ENCODE data around the gene NUAK2.

NUAK2 gene

GRCh38 chr1:205325334-205325884 is 3.9 kb upstream of the NUAK2 start (continued):
- TF ChIP-seq ZNF530 (tag by site-specific recombination; IDR thresholded peaks at IDR 0.05; ENCODE audit: low read depth): no peak
- TF ChIP-seq ZNF623 (tag by site-specific recombination; IDR thresholded peaks at IDR 0.05): no peak
- no peak for TF ChIP-seq TSHZ1 (tag by site-specific recombination; IDR thresholded peaks at IDR 0.05; ENCODE audit: borderline replicate concordance)
- TF ChIP-seq ZNF768 (tag by site-specific recombination; IDR thresholded peaks at IDR 0.05): no peak
- TF ChIP-seq ZNF843 (tag by site-specific recombination; IDR thresholded peaks at IDR 0.05): no peak
- TF ChIP-seq, protein P1, sequence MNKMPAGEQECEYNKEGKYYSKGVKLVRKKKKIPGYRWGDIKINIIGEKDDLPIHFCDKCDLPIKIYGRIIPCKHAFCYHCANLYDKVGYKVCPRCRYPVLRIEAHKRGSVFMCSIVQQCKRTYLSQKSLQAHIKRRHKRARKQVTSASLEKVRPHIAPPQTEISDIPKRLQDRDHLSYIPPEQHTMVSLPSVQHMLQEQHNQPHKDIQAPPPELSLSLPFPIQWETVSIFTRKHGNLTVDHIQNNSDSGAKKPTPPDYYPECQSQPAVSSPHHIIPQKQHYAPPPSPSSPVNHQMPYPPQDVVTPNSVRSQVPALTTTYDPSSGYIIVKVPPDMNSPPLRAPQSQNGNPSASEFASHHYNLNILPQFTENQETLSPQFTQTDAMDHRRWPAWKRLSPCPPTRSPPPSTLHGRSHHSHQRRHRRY (tag by site-specific recombination; IDR thresholded peaks at IDR 0.05): no peak
- no peak for TF ChIP-seq ZNF658 (tag by site-specific recombination; IDR thresholded peaks at IDR 0.05)
- no peak for TF ChIP-seq KLF8 (tag by site-specific recombination; IDR thresholded peaks at IDR 0.05)
- no peak for TF ChIP-seq YY1 (tag by site-specific recombination; IDR thresholded peaks at IDR 0.05)
- TF ChIP-seq ZNF664 (tag by site-specific recombination; IDR thresholded peaks at IDR 0.05): no peak
- TF ChIP-seq ZNF266 (tag by site-specific recombination; IDR thresholded peaks at IDR 0.05; ENCODE audit: low read depth): no peak
- TF ChIP-seq ZBTB7A (tag by site-specific recombination; IDR thresholded peaks at IDR 0.05; ENCODE audit: low read depth): no peak
- TF ChIP-seq ZNF24 (tag by site-specific recombination; IDR thresholded peaks at IDR 0.05): peak; percentile 72; the same call in 1 of the 2 replicates
- TF ChIP-seq ZNF624 (tag by site-specific recombination; IDR thresholded peaks at IDR 0.05): no peak
- no peak for TF ChIP-seq ZNF23 (tag by site-specific recombination; IDR thresholded peaks at IDR 0.05; ENCODE audit: borderline replicate concordance)
- no peak for TF ChIP-seq WT1 (tag by site-specific recombination; IDR thresholded peaks at IDR 0.05)
- no peak for TF ChIP-seq ZNF223 (tag by site-specific recombination; IDR thresholded peaks at IDR 0.05)

DNA sequence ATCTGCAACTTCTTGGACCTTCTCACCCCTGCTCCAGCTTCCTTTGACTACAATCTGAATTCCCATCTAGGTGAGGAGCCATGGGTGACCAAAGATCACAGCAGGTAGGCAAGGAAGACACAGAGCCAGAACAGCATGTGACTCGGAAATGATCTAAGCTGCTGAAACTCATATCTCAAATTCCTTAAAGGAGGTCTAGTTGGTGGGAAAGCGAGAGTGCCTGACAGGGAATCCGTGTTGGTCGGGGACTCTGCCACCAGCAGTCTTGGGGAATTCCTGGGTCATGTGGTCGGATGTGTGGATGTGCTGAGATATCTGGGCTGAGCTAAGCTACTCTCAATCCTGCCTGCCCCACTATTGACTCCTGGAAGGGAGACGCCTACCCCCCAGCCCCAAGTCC is 3.2 kb upstream of the NUAK2 start:
- H3K4me1 ChIP-seq (ENCODE audit: control insufficient read depth, insufficient read depth, low read length): no peaks in the 10 kb centered on the region
- no peaks in the 10 kb centered on the region for H3K36me3 ChIP-seq (ENCODE audit: control insufficient read depth in 2 of 2, insufficient read depth in 1 of 2, low read length in 2 of 2)
- peak; percentile 57 for TF ChIP-seq GLIS1 (tag by site-specific recombination; IDR thresholded peaks at IDR 0.05)
- TF ChIP-seq ZNF2 (tag by site-specific recombination; IDR thresholded peaks at IDR 0.05): no peak
- TF ChIP-seq ZIC2 (tag by site-specific recombination; IDR thresholded peaks at IDR 0.05): peak; percentile 81
- ChIA-PET POLR2A (interaction anchor here (0.9 to 2.2 kb wide), 6 partner anchors 29 to 95 kb away, joined by 3 to 30 read pairs (median 4); no protein-coding TSS in a partner anchor), CTCF (interaction anchor here (0.6 to 17.5 kb wide), 36 partner anchors 7 to 335 kb away, joined by 3 to 669 read pairs (median 6); no protein-coding TSS in a partner anchor)
- no peak overlapping the region for H3K27ac ChIP-seq (ENCODE audit: extremely low read depth, low read depth, low read length)
- H3K4me3 ChIP-seq (ENCODE audit: low read depth, low read length): no peak overlapping the region
- no peaks in the 10 kb centered on the region for H3K9me3 ChIP-seq (ENCODE audit: control insufficient read depth, insufficient read depth, low read depth, low read length)

- H3K27ac ChIP-seq (ENCODE audit: extremely low read depth, low read depth, low read length): no peak overlapping the region
- POLR2A ChIA-PET: interaction anchor here (2.2 kb wide), 1 partner anchor 50 kb away, joined by 30 read pairs; no protein-coding TSS in a partner anchor
- H3K36me3 ChIP-seq (ENCODE audit: control insufficient read depth in 2 of 2, insufficient read depth in 1 of 2, low read length in 2 of 2): no peaks in the 10 kb centered on the region
- no peak for TF ChIP-seq ZNF426 (tag by site-specific recombination; IDR thresholded peaks at IDR 0.05)
- TF ChIP-seq ZNF112 (tag by site-specific recombination; IDR thresholded peaks at IDR 0.05): no peak
- TF ChIP-seq ZNF280D (tag by site-specific recombination; IDR thresholded peaks at IDR 0.05): no peak
- TF ChIP-seq ZNF548 (tag by site-specific recombination; IDR thresholded peaks at IDR 0.05): no peak
- TF ChIP-seq KLF7 (tag by site-specific recombination; IDR thresholded peaks at IDR 0.05; ENCODE audit: borderline replicate concordance): no peak
- no peak for TF ChIP-seq ZNF626 (tag by site-specific recombination; IDR thresholded peaks at IDR 0.05)
- CTCF ChIA-PET: interaction anchor here (1.4 to 17.5 kb wide), 9 partner anchors 23 to 70 kb away, joined by 6 to 669 read pairs (median 18); no protein-coding TSS in a partner anchor
- no peaks in the 10 kb centered on the region for H3K9me3 ChIP-seq (ENCODE audit: control insufficient read depth, insufficient read depth, low read depth, low read length)
- no peak overlapping the region for H3K4me3 ChIP-seq (ENCODE audit: low read depth, low read length)
- peaks cover 5% of the 10 kb centered on the region; the same call in 1 of the 2 replicates for H3K4me1 ChIP-seq (ENCODE audit: control insufficient read depth, insufficient read depth, low read length)
These were observed 2.2 kb upstream of the NUAK2 start for GRCh38 chr1:205323794-205324193.
